H9 (cell line): ENCODE results near the gene RPGRIP1L. TPM values are rescaled to one million over a fixed set of nuclear protein-coding genes. Genes with fewer than 3 reads are reported as not detected.

Experiments
- DNase-seq: peaks from one replicate; pipeline ENCODE4 v3.0.0-alpha.2; 2017
- H2AFZ ChIP-seq: one replicate; pipeline ENCODE4 v1.6.1; 2013; ENCODE audit warnings: mild to moderate bottlenecking, low read length, control low read depth, moderate library complexity
- H2AK5ac ChIP-seq: 2 replicates; pipeline ENCODE4 v1.6.1; 2013; ENCODE audit warnings: low read length, control low read depth, mixed read lengths; ENCODE audit not compliant: insufficient read length
- H2BK120ac ChIP-seq: one replicate; pipeline ENCODE4 v1.6.1; 2013; ENCODE audit warnings: low read depth, mild to moderate bottlenecking, low read length, control low read depth, inconsistent platforms; ENCODE audit not compliant: poor library complexity, severe bottlenecking
- H2BK12ac ChIP-seq: 2 replicates; pipeline ENCODE4 v1.6.1; 2013; ENCODE audit warnings: low read length, control low read depth, mixed read lengths, low read depth; ENCODE audit not compliant: insufficient read length
- H2BK15ac ChIP-seq: 2 replicates; pipeline ENCODE4 v1.6.1; 2013; ENCODE audit warnings: low read depth, low read length, control low read depth
- H2BK20ac ChIP-seq: one replicate; pipeline ENCODE4 v1.6.1; 2013; ENCODE audit warnings: low read depth, mild to moderate bottlenecking, low read length, control low read depth, inconsistent platforms; ENCODE audit not compliant: poor library complexity, severe bottlenecking
- H2BK5ac ChIP-seq: 2 replicates; pipeline ENCODE4 v1.6.1; 2013; ENCODE audit warnings: low read length, control low read depth, mixed read lengths; ENCODE audit not compliant: insufficient read length
- H3K14ac ChIP-seq: 2 replicates; pipeline ENCODE4 v1.6.1; 2013; ENCODE audit warnings: low read length, control low read depth; ENCODE audit not compliant: insufficient read depth
- H3K18ac ChIP-seq: 2 replicates; pipeline ENCODE4 v1.6.1; 2013; ENCODE audit warnings: low read depth, mild to moderate bottlenecking, mixed read lengths, low read length, control low read depth; ENCODE audit not compliant: insufficient read length
- H3K23ac ChIP-seq: 2 replicates; pipeline ENCODE4 v1.6.1; 2013; ENCODE audit warnings: low read length, control low read depth, mixed read lengths, low read depth; ENCODE audit not compliant: insufficient read length
- H3K23me2 ChIP-seq: 2 replicates; pipeline ENCODE4 v1.6.1; 2013; ENCODE audit warnings: low read depth, mild to moderate bottlenecking, mixed read lengths, low read length, control low read depth; ENCODE audit not compliant: insufficient read length, poor library complexity, severe bottlenecking
- H3K27ac ChIP-seq: 2 replicates; pipeline ENCODE4 v1.5.1; 2013; ENCODE audit warnings: low read length, control low read depth, mixed read lengths, low read depth; ENCODE audit not compliant: insufficient read length
- H3K27me3 ChIP-seq: 2 replicates; pipeline ENCODE4 v1.6.1; 2013; ENCODE audit warnings: low read length, control low read depth, inconsistent platforms; ENCODE audit not compliant: insufficient read depth
- H3K4ac ChIP-seq: 2 replicates; pipeline ENCODE4 v1.6.1; 2013; ENCODE audit warnings: low read depth, mild to moderate bottlenecking, control low read depth, inconsistent platforms, low read length, moderate library complexity
- H3K4me1 ChIP-seq: 2 replicates; pipeline ENCODE4 v1.6.1; 2013; ENCODE audit warnings: low read length, control low read depth, inconsistent platforms; ENCODE audit not compliant: insufficient read depth
- H3K4me2 ChIP-seq: 2 replicates; pipeline ENCODE4 v1.6.1; 2013; ENCODE audit warnings: low read length, control low read depth, mixed read lengths; ENCODE audit not compliant: insufficient read length, insufficient read depth
- H3K56ac ChIP-seq: 2 replicates; pipeline ENCODE4 v1.6.1; 2013; ENCODE audit warnings: low read depth, mild to moderate bottlenecking, mixed read lengths, low read length, control low read depth; ENCODE audit not compliant: insufficient read length
- H3K79me1 ChIP-seq: 2 replicates; pipeline ENCODE4 v1.6.1; 2013; ENCODE audit warnings: low read depth, mild to moderate bottlenecking, moderate library complexity, low read length, control low read depth, inconsistent platforms; ENCODE audit not compliant: insufficient read depth, poor library complexity, severe bottlenecking
- H3K79me2 ChIP-seq: 2 replicates; pipeline ENCODE4 v1.6.1; 2013; ENCODE audit warnings: low read length, control low read depth, inconsistent platforms; ENCODE audit not compliant: insufficient read depth
- H3K9ac ChIP-seq: 2 replicates; pipeline ENCODE4 v1.6.1; 2013; ENCODE audit warnings: low read length, control low read depth, mixed read lengths; ENCODE audit not compliant: insufficient read length; ENCODE audit errors: extremely low read depth
- H3K9me3 ChIP-seq: one replicate; pipeline ENCODE4 v1.6.1; 2013; ENCODE audit warnings: low read depth, low read length, inconsistent platforms; ENCODE audit not compliant: control insufficient read depth
- H3T11ph ChIP-seq: one replicate; pipeline ENCODE4 v1.6.1; 2013; ENCODE audit warnings: mild to moderate bottlenecking, low read length, control low read depth, inconsistent platforms
- H4K20me1 ChIP-seq: one replicate; pipeline ENCODE4 v1.6.1; 2013; ENCODE audit not compliant: control insufficient read depth, insufficient read length, insufficient read depth
- H4K5ac ChIP-seq: 2 replicates; pipeline ENCODE4 v1.6.1; 2013; ENCODE audit warnings: low read depth, mild to moderate bottlenecking, mixed read lengths, low read length, control low read depth; ENCODE audit not compliant: insufficient read length
- H4K8ac ChIP-seq: replicated peaks from 2 replicates; pipeline ENCODE4 v1.6.1; 2013; ENCODE audit warnings: low read length, control low read depth, mixed read lengths, low read depth; ENCODE audit not compliant: insufficient read length
- H4K91ac ChIP-seq: 2 replicates; pipeline ENCODE4 v1.6.1; 2013; ENCODE audit warnings: low read depth, mild to moderate bottlenecking, moderate library complexity, mixed read lengths, low read length, control low read depth; ENCODE audit not compliant: insufficient read length
- H3K27ac Mint-ChIP-seq, 3 experiments: 2 replicates in 2 of 3; 3 replicates in 1 of 3; pipeline ENCODE4 v1.8.0; 2020 to 2021; ENCODE audit warnings: mixed read lengths in 3 of 3, mild to moderate bottlenecking in 1 of 3, moderate library complexity in 1 of 3
- H3K27me3 Mint-ChIP-seq: 2 replicates; pipeline ENCODE4 v1.8.0; 2021; ENCODE audit warnings: low read depth, mild to moderate bottlenecking, moderate library complexity, mixed read lengths
- H3K36me3 Mint-ChIP-seq, 3 experiments: 2 replicates in 2 of 3; 3 replicates in 1 of 3; pipeline ENCODE4 v1.8.0; 2020 to 2021; ENCODE audit warnings: low read depth in 3 of 3, mixed read lengths in 3 of 3; ENCODE audit not compliant: insufficient read depth in 1 of 3
- H3K4me1 Mint-ChIP-seq, 2 experiments: 2 replicates each; pipeline ENCODE4 v1.8.0; 2020; ENCODE audit warnings: mixed read lengths in 2 of 2
- H3K4me3 Mint-ChIP-seq, 2 experiments: 2 replicates in 1 of 2; 3 replicates in 1 of 2; pipeline ENCODE4 v1.8.0; 2020 to 2021; ENCODE audit warnings: mild to moderate bottlenecking in 2 of 2, mixed read lengths in 2 of 2, moderate library complexity in 1 of 2
- H3K9me3 Mint-ChIP-seq, 2 experiments: 2 replicates in 1 of 2; 3 replicates in 1 of 2; pipeline ENCODE4 v1.8.0; 2020; ENCODE audit warnings: mild to moderate bottlenecking in 2 of 2, mixed read lengths in 2 of 2, moderate library complexity in 1 of 2
- WGBS: extraction: QIAGEN DNeasy Blood & Tissue Kit; methylation state at CpG from one replicate; pipeline ENCODE4 v1.1.7; 2013; ENCODE audit warnings: missing lambda C conversion rate, low lambda C conversion rate, mixed read lengths; ENCODE audit not compliant: insufficient read length; ENCODE audit errors: extremely low coverage; 5-methylcytosine and 5-hydroxymethylcytosine counted together
- total RNA-seq: library from RNA; stranded (reverse); gene quantifications from 2 replicates; pipeline ENCODE4 v1.2.1, GENCODE V29; 2021
- TF ChIP-seq, protein P1 (sequence below): fragments of 200-600 bp; sonication (generic); conservative IDR thresholded peaks from 3 replicates; pipeline ENCODE4 v1.8.0; 2021; ENCODE audit warnings: antibody characterized with exemption, mild to moderate bottlenecking

The RPGRIP1L gene
- total RNA-seq, 1 experiment from 2014 or later = 11.7 TPM

DNA sequence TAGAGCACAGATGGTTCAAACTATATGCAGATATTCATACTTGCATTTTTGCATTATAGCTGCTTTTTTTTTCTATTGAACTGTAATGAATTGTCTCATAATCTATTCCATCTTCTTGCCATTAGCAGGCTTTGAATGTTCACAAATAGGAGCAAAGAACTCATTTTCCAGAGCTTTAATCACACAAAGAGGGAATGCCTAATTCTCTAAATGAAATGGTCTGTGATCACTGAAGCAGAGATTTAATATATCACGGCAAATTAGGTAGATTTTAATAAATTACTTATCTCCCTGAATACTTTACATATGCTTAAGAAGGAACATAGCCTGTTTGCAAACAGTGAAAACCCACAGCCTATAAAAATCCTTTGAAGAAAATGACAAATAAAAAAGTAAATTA lies 103.0 kb downstream of the RPGRIP1L start:
- no peaks in the 10 kb centered on the region for H3K27me3 Mint-ChIP-seq
- H2AK5ac ChIP-seq = no peak overlapping the region
- H3K9me3 Mint-ChIP-seq = peaks cover 3 to 5% of the 10 kb centered on the region in 2 experiments; a peak in 3 of 5 replicates
- H3K79me1 ChIP-seq = no peaks in the 10 kb centered on the region
- no peak overlapping the region for H3K4ac ChIP-seq
- no peaks in the 10 kb centered on the region for H3K9me3 ChIP-seq
- H3K79me2 ChIP-seq = no peaks in the 10 kb centered on the region
- no peak overlapping the region for H3K56ac ChIP-seq
- no peaks in the 10 kb centered on the region for H3K4me1 ChIP-seq
- H3K4me1 Mint-ChIP-seq = no peaks in the 10 kb centered on the region
- H3K27me3 ChIP-seq = no peaks in the 10 kb centered on the region
- no peak overlapping the region for H3K27ac ChIP-seq
- no peak overlapping the region for H2AFZ ChIP-seq
- no peak overlapping the region for H3K9ac ChIP-seq
- no peak overlapping the region for H4K5ac ChIP-seq
- no peak for DNase-seq
- H3T11ph ChIP-seq = no peak overlapping the region
- H2BK20ac ChIP-seq = no peak overlapping the region
- H4K8ac ChIP-seq = no peak overlapping the region
- WGBS = no CpG with 5 or more reads among the region's 1 CpG
- peaks cover 0 to 11% (median 2%) of the 10 kb centered on the region in 3 experiments; a peak in 5 of 7 replicates for H3K36me3 Mint-ChIP-seq
- no peaks in the 10 kb centered on the region for H3K23me2 ChIP-seq
- no peak overlapping the region for H3K4me2 ChIP-seq
- H2BK12ac ChIP-seq = no peak overlapping the region
- TF ChIP-seq, protein P1, sequence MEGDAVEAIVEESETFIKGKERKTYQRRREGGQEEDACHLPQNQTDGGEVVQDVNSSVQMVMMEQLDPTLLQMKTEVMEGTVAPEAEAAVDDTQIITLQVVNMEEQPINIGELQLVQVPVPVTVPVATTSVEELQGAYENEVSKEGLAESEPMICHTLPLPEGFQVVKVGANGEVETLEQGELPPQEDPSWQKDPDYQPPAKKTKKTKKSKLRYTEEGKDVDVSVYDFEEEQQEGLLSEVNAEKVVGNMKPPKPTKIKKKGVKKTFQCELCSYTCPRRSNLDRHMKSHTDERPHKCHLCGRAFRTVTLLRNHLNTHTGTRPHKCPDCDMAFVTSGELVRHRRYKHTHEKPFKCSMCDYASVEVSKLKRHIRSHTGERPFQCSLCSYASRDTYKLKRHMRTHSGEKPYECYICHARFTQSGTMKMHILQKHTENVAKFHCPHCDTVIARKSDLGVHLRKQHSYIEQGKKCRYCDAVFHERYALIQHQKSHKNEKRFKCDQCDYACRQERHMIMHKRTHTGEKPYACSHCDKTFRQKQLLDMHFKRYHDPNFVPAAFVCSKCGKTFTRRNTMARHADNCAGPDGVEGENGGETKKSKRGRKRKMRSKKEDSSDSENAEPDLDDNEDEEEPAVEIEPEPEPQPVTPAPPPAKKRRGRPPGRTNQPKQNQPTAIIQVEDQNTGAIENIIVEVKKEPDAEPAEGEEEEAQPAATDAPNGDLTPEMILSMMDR = no peak
- H3K27ac Mint-ChIP-seq = no peak overlapping the region
- no peaks in the 10 kb centered on the region for H4K20me1 ChIP-seq
- no peak overlapping the region for H2BK5ac ChIP-seq
- H2BK15ac ChIP-seq = no peak overlapping the region
- no peak overlapping the region for H3K23ac ChIP-seq
- H4K91ac ChIP-seq = no peak overlapping the region
- no peak overlapping the region for H3K14ac ChIP-seq
- H2BK120ac ChIP-seq = no peak overlapping the region
- H3K4me3 Mint-ChIP-seq = no peak overlapping the region
- no peak overlapping the region for H3K18ac ChIP-seq
